NCI-H460 (cell line): Measurements from ENCODE around the gene NCAPH2. TPM values are rescaled to one million over a fixed set of nuclear protein-coding genes. Genes with fewer than 3 reads are reported as not detected.

Experiments
- DNase-seq: peaks from one replicate; pipeline ENCODE4 v3.0.0-alpha.2; 2016; ENCODE audit warnings: low read depth; ENCODE audit errors: extremely low read depth
- total RNA-seq: library from RNA; depleted of rRNA; stranded (reverse); fragments of >200 nt; shearing (Covaris generic); gene quantifications from 2 replicates; pipeline ENCODE4 v1.2.3, GENCODE V29; 2014

NCAPH2 gene
- total RNA-seq, 1 experiment from 2014 or later, result 28.6 TPM

GRCh38 chr22:50545522-50546325 lies 37.7 kb downstream of the NCAPH2 start, which contains the start of gene KLHDC7B:
TSS of gene KLHDC7B (plus strand) at chr22:50545899. CDS start at chr22:50546244, 345 bp downstream.
- DNase-seq, result peak; percentile 75

GRCh38 chr22:50546326-50547262 lies 38.6 kb downstream of the NCAPH2 start:
- no peak for DNase-seq

- no peak for DNase-seq
Observed at GRCh38 chr22:50547263-50547985, 39.4 kb downstream of the NCAPH2 start.

GRCh38 chr22:50548040-50548920 lies 40.3 kb downstream of the NCAPH2 start:
- DNase-seq, result no peak

- DNase-seq, result no peak
Observed at GRCh38 chr22:50548921-50549790, 41.1 kb downstream of the NCAPH2 start.

GRCh38 chr22:50550395-50550794 lies 42.4 kb downstream of the NCAPH2 start:
- no peak for DNase-seq

- DNase-seq, result no peak
Observed at GRCh38 chr22:50551160-50551752, 43.2 kb downstream of the NCAPH2 start.

- no peak for DNase-seq
Observed at GRCh38 chr22:50553310-50553709, 45.3 kb downstream of the NCAPH2 start.

GRCh38 chr22:50556703-50557102 lies 48.7 kb downstream of the NCAPH2 start:
- no peak for DNase-seq

GRCh38 chr22:50560034-50560433 lies 52.0 kb downstream of the NCAPH2 start:
- no peak for DNase-seq

GRCh38 chr22:50561401-50562358 lies 53.7 kb downstream of the NCAPH2 start:
- no peak for DNase-seq

- DNase-seq, result peak; percentile 92
Observed at GRCh38 chr22:50562523-50563412, 54.7 kb downstream of the NCAPH2 start, which contains the start of gene SYCE3. TSS of gene SYCE3 (minus strand) at chr22:50562919. CDS start at chr22:50556405, 6,514 bp downstream.

GRCh38 chr22:50563413-50564160 lies 55.6 kb downstream of the NCAPH2 start:
- DNase-seq, result no peak

- no peak for DNase-seq
Observed at GRCh38 chr22:50564289-50564688, 56.3 kb downstream of the NCAPH2 start.

GRCh38 chr22:50567721-50568252 lies 59.8 kb downstream of the NCAPH2 start:
- DNase-seq, result no peak
